Epithelial cell of proximal tubule (primary cell): Measurements from ENCODE around the gene PSMD2. TPM values are rescaled to one million over a fixed set of nuclear protein-coding genes. Genes with fewer than 3 reads are reported as not detected.

Experiments
- DNase-seq: peaks from one replicate; pipeline ENCODE4 v3.0.0-alpha.2; 2011; ENCODE audit warnings: low read depth
- H3K4me3 ChIP-seq: 2 replicates; pipeline ENCODE4 v1.5.1; 2011; ENCODE audit warnings: low read depth, mild to moderate bottlenecking, low read length
- total RNA-seq: library from RNA; depleted of rRNA; stranded (reverse); fragments of >200 nt; gene quantifications from 2 replicates; pipeline ENCODE4 v1.2.3, GENCODE V29; 2015
- TF ChIP-seq, protein P1 (sequence below): conservative IDR thresholded peaks from 2 replicates; pipeline ENCODE4 v1.5.1; 2012; ENCODE audit warnings: low read depth, mild to moderate bottlenecking, low read length

PSMD2 gene
- total RNA-seq, 1 donor from 2014 or later, result 506 TPM

DNA sequence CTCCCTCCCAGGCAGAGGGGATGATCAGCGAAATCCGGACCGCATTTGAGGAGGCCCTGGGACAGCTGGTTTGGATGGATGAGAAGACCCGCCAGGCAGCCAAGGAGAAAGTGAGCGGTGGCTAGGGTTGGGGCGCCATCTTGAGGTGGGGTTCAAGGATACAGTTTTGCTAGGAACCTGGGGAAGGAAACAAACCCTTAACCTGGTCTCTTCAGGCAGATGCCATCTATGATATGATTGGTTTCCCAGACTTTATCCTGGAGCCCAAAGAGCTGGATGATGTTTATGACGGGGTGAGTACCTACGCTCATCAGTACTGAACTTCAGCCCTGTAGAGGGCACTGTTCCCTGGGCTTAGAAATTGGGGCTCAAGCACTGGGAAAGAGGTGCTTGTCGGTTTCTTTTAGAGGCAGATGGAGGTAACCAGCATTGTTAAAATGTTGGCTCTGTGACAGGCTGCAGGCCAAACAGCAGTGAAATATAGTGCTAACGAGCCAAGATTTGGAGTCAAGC, 9.6 kb upstream of the PSMD2 start:
- H3K4me3 ChIP-seq, result no peak overlapping the region
- DNase-seq, result no peak
- TF ChIP-seq, protein P1, sequence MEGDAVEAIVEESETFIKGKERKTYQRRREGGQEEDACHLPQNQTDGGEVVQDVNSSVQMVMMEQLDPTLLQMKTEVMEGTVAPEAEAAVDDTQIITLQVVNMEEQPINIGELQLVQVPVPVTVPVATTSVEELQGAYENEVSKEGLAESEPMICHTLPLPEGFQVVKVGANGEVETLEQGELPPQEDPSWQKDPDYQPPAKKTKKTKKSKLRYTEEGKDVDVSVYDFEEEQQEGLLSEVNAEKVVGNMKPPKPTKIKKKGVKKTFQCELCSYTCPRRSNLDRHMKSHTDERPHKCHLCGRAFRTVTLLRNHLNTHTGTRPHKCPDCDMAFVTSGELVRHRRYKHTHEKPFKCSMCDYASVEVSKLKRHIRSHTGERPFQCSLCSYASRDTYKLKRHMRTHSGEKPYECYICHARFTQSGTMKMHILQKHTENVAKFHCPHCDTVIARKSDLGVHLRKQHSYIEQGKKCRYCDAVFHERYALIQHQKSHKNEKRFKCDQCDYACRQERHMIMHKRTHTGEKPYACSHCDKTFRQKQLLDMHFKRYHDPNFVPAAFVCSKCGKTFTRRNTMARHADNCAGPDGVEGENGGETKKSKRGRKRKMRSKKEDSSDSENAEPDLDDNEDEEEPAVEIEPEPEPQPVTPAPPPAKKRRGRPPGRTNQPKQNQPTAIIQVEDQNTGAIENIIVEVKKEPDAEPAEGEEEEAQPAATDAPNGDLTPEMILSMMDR, result peak; percentile 81

DNA sequence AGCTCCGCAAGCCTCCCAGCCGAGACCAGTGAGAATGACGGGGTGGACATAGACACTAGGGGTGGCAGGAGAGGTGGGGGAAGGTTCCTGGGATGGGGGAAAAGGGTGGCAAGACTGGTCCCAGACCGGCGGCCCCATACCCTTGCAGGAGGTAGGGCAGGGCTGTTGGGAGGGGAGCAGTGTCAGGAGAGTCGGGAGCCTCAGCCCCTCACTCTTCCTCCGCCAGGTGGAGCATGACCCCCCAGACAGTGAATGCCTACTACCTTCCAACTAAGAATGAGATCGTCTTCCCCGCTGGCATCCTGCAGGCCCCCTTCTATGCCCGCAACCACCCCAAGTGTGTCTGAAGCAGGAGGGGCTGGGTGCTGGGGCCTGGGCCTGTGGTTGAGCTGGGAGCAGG, 8.7 kb upstream of the PSMD2 start:
- TF ChIP-seq, protein P1, result no peak
- no peak overlapping the region for H3K4me3 ChIP-seq
- no peak for DNase-seq

DNA sequence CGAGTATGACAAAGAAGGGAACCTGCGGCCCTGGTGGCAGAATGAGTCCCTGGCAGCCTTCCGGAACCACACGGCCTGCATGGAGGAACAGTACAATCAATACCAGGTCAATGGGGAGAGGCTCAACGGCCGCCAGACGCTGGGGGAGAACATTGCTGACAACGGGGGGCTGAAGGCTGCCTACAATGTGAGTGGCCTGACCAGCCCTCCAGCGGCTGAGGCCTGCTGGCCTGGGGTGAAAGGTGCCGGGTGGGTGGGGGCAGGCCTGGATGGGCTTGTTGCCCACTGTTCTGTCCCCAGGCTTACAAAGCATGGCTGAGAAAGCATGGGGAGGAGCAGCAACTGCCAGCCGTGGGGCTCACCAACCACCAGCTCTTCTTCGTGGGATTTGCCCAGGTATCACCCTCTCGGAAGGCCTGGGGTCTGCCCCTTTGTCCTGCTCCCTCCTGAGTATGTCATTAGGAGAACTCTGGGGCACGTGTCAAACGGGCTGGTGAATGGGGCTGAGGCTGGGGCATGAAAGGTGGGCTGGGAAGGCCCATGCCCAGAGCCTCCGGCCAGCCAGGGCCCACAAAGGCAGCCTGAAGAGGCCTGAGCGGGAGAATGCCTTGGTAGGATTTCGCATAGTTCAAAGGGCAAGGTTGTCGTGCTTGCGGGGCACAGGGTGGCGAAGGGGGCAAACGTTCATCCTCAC, 7.8 kb upstream of the PSMD2 start:
- DNase-seq, result no peak
- no peak overlapping the region for H3K4me3 ChIP-seq
- TF ChIP-seq, protein P1, result no peak

DNA sequence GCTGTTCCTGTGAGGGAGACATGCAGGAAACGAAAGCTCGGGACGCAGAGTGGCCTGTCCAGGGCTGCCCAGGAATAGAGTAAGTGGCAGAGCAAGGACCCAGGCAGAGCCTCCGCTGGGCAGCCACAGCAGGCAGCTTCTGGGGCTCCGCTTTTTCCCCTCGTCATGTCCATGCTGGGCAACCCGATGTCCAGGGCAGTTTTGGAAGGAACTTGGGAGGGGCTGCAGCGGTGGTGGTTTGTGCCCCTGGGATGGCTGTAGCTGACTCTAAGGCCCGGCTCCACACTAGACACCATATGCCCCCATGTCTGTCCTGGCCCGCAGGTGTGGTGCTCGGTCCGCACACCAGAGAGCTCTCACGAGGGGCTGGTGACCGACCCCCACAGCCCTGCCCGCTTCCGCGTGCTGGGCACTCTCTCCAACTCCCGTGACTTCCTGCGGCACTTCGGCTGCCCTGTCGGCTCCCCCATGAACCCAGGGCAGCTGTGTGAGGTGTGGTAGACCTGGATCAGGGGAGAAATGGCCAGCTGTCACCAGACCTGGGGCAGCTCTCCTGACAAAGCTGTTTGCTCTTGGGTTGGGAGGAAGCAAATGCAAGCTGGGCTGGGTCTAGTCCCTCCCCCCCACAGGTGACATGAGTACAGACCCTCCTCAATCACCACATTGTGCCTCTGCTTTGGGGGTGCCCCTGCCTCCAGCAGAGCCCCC, 7.1 kb upstream of the PSMD2 start:
- TF ChIP-seq, protein P1, result no peak
- H3K4me3 ChIP-seq, result no peak overlapping the region
- no peak for DNase-seq

DNA sequence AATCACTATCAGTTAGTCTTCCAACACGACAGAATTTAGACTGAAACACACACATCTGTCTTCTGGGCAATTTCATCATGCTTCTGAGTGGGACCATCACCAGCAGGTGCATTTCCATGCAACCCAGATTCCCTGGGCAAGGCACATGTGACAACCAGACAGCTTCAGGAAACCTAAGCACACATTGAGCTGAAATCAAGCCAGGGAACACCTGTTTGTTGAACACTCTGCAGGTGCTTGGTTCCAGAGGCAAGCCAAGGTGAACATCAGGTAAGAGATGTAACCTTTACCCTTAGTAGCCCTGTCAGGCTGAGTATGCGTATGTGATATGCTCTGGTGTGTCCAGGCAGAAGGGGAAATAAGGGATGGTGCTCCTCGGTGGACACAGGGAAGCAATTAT, 3.3 kb upstream of the PSMD2 start:
- DNase-seq, result no peak
- TF ChIP-seq, protein P1, result no peak
- no peak overlapping the region for H3K4me3 ChIP-seq

DNA sequence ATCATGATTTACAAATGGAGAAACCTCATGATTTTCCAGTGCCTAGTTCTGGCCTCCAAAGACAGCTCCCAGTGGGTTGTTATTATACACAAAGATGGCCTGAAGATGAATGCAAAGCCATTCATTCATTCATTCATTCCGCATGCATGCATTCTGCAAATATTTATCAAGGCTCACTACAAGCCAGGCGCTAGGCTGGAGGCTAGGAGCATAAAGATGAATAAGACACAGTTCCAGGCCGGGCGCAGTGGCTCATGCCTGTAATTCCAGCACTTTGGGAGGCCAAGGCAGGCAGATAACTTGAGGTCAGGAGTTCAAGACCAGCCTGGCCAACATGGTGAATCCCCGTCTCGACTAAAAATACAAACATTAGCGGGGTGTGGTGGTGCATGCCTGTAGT, 2.4 kb upstream of the PSMD2 start:
- DNase-seq, result no peak
- TF ChIP-seq, protein P1, result no peak
- H3K4me3 ChIP-seq, result no peak overlapping the region
